Skeletal muscle satellite cell (primary cell): ENCODE data around the gene MED10.

Experiments used
- H3K27me3 ChIP-seq: 2 replicates; pipeline ENCODE4 v1.7.0; 2013; ENCODE audit warnings: low read length; ENCODE audit not compliant: control insufficient read depth, insufficient read depth
- H3K36me3 ChIP-seq: 2 replicates; pipeline ENCODE4 v1.7.0; 2013; ENCODE audit warnings: mild to moderate bottlenecking, control low read depth, low read length; ENCODE audit not compliant: insufficient read depth
- H3K4me1 ChIP-seq: 2 replicates; pipeline ENCODE4 v1.7.0; 2013; ENCODE audit warnings: low read length; ENCODE audit not compliant: control insufficient read depth, insufficient read depth
- H3K4me2 ChIP-seq: 2 replicates; pipeline ENCODE4 v1.7.0; 2013; ENCODE audit warnings: mild to moderate bottlenecking, low read length
- H3K4me3 ChIP-seq: 2 replicates; pipeline ENCODE4 v1.7.0; 2013; ENCODE audit warnings: low read length
- H3K9ac ChIP-seq: 2 replicates; pipeline ENCODE4 v1.7.0; 2013; ENCODE audit warnings: mild to moderate bottlenecking, low read depth, low read length, moderate library complexity
- H3K9me3 ChIP-seq: replicated peaks from 2 replicates; pipeline ENCODE4 v1.7.0; 2013; ENCODE audit warnings: mild to moderate bottlenecking, control low read depth, low read length

Gene MED10

DNA sequence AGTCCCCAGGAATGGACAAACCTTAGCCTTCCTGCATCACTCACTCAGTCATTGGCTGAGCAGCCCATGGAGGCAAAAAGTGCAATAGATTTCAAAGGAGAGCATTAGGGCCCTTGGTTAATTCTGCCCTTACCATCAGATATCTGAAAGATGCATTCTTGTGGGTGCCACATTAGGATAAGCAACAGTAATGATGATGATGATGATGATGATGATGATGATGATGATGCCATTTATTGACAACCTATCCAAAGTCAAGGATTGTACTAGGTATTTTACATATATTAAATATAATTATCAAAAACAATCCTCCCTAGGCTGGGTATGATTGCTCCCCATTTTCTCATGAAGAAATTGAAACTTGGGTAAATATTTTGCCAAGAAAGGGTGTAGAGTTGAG is 9.6 kb upstream of the MED10 start:
- Histone ChIP-seq H3K4me1 (no peaks in the 10 kb centered on the region), H3K4me3 (no peak overlapping the region), H3K9ac (no peak overlapping the region), H3K27me3 (peaks cover 5% of the 10 kb centered on the region), H3K9me3 (no peaks in the 10 kb centered on the region), H3K36me3 (no peaks in the 10 kb centered on the region), H3K4me2 (no peak overlapping the region)

GRCh38 chr5:6386271-6386670 is 7.9 kb upstream of the MED10 start:
- Histone ChIP-seq H3K4me1 (no peaks in the 10 kb centered on the region), H3K36me3 (no peaks in the 10 kb centered on the region), H3K27me3 (no peaks in the 10 kb centered on the region), H3K9ac (no peak overlapping the region), H3K9me3 (no peaks in the 10 kb centered on the region), H3K4me3 (no peak overlapping the region), H3K4me2 (no peak overlapping the region)

GRCh38 chr5:6384856-6385255 is 6.5 kb upstream of the MED10 start:
- H3K36me3 ChIP-seq: no peaks in the 10 kb centered on the region
- H3K27me3 ChIP-seq: no peaks in the 10 kb centered on the region
- no peak overlapping the region for H3K4me3 ChIP-seq
- no peaks in the 10 kb centered on the region for H3K4me1 ChIP-seq
- H3K9me3 ChIP-seq: no peaks in the 10 kb centered on the region
- no peak overlapping the region for H3K9ac ChIP-seq
- H3K4me2 ChIP-seq: no peak overlapping the region

DNA sequence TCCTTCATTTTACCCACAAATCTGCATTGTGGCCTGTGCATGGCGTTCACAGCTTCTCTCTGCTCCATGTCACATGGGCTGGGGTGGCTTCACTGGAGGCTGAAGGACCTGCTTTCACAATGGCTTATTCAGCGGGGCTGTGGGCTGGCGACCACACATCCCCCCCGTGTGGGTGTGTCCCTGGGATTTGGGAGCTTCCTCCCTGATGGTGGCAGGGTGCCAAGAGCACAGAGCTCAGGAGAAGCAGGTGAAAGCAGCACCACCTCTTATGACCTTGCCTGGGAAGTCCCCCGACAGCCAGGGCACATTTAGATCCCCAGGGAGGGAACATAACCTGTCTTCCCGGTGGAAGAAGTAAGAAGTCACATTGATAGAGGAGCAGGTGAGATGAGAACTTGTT is 5.0 kb upstream of the MED10 start:
- no peaks in the 10 kb centered on the region for H3K27me3 ChIP-seq
- no peak overlapping the region for H3K4me3 ChIP-seq
- no peaks in the 10 kb centered on the region for H3K36me3 ChIP-seq
- H3K9me3 ChIP-seq: no peaks in the 10 kb centered on the region
- no peak overlapping the region for H3K4me2 ChIP-seq
- H3K9ac ChIP-seq: no peak overlapping the region
- H3K4me1 ChIP-seq: peaks cover 6% of the 10 kb centered on the region

DNA sequence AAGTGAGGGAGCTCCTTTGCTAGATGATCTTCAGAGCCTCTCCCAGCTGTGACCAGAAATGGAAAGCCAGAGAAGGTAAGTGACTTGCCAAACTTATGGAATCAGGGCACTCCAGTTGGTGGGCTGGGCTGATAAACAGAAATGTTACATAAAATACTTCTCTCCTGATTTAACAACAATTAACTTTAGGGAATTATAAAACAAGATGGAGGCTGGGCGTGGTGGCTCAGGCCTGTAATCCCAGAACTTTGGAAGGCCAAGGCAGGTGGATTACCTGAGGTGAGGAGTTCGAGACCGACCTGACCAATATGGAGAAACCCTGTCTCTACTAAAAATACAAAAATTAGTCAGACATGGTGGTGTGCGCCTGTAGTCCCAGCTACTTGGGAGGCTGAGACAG is 899 bp upstream of the MED10 start:
- Histone ChIP-seq H3K9me3 (no peaks in the 10 kb centered on the region), H3K4me2 (peak overlapping the region; percentile 90), H3K9ac (peak overlapping the region; percentile 97), H3K27me3 (no peaks in the 10 kb centered on the region), H3K4me1 (peaks cover 6% of the 10 kb centered on the region), H3K36me3 (peaks cover 30% of the 10 kb centered on the region), H3K4me3 (no peak overlapping the region)

DNA sequence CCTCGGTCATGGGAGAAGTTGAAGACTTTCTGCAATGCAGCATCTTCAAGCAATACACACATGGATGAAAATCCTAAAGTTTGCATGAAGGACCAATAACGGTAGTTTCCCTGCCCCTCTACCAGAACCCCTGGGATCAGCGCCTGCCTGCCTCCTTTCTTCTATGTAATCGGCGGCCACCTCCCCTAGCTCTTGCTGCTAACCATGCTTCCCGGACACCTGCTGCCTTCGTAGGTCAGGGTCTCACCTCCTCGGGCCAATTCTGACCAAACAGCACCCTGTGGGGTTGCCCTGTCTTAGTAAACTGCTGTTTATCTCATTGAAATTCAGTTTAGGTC is 388 bp upstream of the MED10 start:
- H3K4me3 ChIP-seq: peak overlapping the region; percentile 80
- H3K9ac ChIP-seq: peak overlapping the region; percentile 97
- no peaks in the 10 kb centered on the region for H3K27me3 ChIP-seq
- peaks cover 6% of the 10 kb centered on the region for H3K4me1 ChIP-seq
- H3K9me3 ChIP-seq: no peaks in the 10 kb centered on the region
- H3K36me3 ChIP-seq: peaks cover 35% of the 10 kb centered on the region
- peak overlapping the region; percentile 90 for H3K4me2 ChIP-seq

DNA sequence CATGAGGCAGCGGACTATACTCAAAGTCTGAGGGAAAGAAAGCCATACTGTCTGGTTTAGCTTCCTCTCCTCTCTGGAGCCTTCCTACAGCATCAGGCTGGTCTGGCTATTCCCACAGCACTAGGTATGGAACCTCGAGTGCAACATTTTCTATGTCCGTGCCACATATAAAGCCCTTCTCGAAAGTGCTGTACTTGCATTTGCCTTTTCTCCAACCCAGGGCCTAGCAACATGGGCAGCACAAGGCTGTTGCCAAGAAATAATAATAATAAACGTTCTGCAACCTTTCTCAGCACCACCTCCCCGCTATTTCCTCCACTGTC is 804 bp downstream of the MED10 start:
- peaks cover 47% of the 10 kb centered on the region for H3K36me3 ChIP-seq
- H3K27me3 ChIP-seq: no peaks in the 10 kb centered on the region
- peaks cover 6% of the 10 kb centered on the region for H3K4me1 ChIP-seq
- H3K4me2 ChIP-seq: peak overlapping the region; percentile 90
- no peaks in the 10 kb centered on the region for H3K9me3 ChIP-seq
- H3K4me3 ChIP-seq: peak overlapping the region; percentile 80
- peak overlapping the region; percentile 97 for H3K9ac ChIP-seq

- H3K4me1 ChIP-seq: peaks cover 6% of the 10 kb centered on the region
- H3K4me2 ChIP-seq: peak overlapping the region; percentile 90
- H3K4me3 ChIP-seq: peak overlapping the region; percentile 80
- H3K27me3 ChIP-seq: no peaks in the 10 kb centered on the region
- H3K9me3 ChIP-seq: no peaks in the 10 kb centered on the region
- peak overlapping the region; percentile 97 for H3K9ac ChIP-seq
- peaks cover 52% of the 10 kb centered on the region for H3K36me3 ChIP-seq
Measured at GRCh38 chr5:6376974-6377520, 1.3 kb downstream of the MED10 start.

DNA sequence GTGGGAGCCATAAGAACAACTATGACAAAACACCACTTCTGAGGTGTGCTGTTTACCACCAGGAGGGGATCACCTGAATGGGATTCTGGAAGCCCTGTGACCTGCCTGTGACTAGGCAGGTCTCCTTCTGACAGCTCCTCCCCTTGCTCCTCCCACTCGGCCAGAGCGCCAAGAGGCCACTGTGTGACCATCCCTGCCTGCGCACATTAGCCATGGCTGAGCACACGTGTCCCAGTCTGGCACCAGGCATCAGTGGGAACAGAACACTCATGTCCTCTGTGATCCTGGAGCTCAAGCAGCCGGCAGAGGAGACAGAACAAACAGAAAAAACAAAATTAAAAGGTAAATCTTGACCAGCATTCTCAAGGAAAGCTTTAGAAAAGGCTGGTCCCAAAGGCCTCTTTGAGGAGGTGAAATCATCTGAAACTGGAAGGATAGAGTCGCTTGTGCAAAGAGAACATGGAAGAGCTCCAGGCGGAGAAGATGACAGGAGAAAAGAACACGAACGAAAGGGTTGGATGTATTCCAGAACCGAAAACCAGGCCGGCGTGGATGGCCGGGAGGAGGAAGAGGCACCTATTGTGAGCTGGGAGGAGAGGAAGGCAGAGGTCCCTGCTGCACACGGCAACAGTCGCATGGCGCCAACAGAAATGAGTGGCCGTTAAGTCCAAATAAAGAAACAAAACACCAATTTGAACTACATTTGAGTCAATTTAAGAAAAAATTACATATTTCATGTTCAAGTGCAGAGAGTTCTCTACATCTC is 5.1 kb downstream of the MED10 start:
- H3K36me3 ChIP-seq: peaks cover 83% of the 10 kb centered on the region
- H3K4me3 ChIP-seq: no peak overlapping the region
- H3K27me3 ChIP-seq: no peaks in the 10 kb centered on the region
- H3K9me3 ChIP-seq: no peaks in the 10 kb centered on the region
- no peaks in the 10 kb centered on the region for H3K4me1 ChIP-seq
- H3K4me2 ChIP-seq: no peak overlapping the region
- H3K9ac ChIP-seq: no peak overlapping the region

DNA sequence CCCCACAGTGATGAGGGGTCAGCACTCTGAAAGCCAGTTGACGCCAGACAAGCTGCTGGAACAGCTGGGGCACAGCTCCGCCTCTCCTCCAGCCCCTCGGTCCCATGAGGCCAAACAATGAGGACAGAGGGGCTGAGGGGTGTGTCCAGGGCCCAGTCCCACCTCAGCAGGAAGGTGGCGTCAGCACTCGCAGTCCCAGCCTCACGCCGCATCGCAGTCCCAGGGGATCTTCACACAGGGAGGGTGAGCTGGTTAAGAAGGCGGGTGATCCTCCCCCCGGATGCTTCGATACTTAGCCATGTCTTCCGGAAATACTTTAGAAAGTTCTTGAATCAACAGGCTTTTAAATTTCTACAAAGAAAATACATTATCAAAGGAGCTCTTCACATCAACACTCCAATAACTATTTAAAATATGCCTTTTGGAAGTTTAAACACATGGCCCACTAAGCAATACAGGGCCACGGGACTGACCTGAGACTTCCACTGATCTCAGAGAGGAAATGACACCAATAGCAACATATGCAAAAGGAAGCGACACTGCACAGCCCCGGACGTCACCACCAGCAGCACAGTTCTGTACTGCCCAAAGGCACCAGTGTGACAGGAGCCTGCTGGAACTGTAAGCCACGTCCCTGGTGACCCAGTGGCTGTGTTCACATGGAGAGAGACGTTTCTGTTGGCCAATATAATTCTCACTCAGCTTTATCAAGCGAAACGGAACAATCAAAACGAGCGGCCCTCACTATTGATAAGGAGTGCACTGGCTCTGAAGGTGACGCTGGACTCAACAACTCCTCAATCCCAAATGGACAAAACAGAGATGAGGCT is 5.9 kb downstream of the MED10 start:
- Histone ChIP-seq H3K4me1 (no peaks in the 10 kb centered on the region), H3K36me3 (peaks cover 83% of the 10 kb centered on the region), H3K4me3 (no peak overlapping the region), H3K9ac (no peak overlapping the region), H3K9me3 (no peaks in the 10 kb centered on the region), H3K27me3 (no peaks in the 10 kb centered on the region), H3K4me2 (no peak overlapping the region)

DNA sequence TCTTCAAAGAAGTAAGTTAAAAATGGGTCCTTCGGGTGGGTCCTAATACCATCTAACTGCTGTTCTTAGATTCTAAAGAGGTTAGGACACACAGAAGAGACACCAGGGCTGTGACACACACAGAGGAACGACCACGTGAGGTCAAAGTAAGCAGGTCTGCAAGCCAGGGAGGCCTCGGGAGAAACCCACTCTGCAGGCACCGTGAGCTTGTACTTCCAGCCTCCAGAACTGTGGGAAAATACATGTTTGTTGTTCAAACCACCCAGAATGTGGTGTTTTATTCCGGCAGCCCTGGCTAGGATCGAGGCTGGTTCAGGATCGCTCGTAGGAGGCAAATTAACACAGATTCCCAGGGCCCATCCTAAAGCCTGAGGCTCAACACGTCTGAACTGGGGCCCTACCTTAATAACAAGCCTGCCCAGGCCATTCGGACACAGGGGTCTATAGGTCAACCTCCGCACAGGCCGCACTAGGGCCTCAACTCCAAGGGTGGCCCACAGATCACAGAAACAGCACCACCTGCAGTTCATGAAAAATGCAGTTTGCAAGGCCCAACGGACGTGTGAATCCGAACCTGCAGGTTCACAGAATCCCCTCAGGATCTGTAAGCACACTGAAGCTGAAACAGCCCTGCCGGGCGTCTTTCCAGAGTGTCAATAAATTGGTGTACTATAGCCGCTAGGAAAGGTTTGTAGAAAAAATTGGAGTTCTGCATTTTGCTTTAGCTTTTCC is 7.1 kb downstream of the MED10 start:
- no peak overlapping the region for H3K9ac ChIP-seq
- no peak overlapping the region for H3K4me3 ChIP-seq
- H3K4me1 ChIP-seq: peaks cover 3% of the 10 kb centered on the region
- no peaks in the 10 kb centered on the region for H3K9me3 ChIP-seq
- H3K4me2 ChIP-seq: no peak overlapping the region
- H3K27me3 ChIP-seq: no peaks in the 10 kb centered on the region
- H3K36me3 ChIP-seq: peaks cover 74% of the 10 kb centered on the region
